GM18867 (cell line): ENCODE data around the gene MALT1.
"Not testable (repeated sequence)": the region's sequence is repeated elsewhere in the genome, so short reads cannot be mapped to it uniquely, and the experiment has no call there.

Source experiments
- ATAC-seq: cut with Tn5 transposase; IDR thresholded peaks from one replicate; pipeline ENCODE4 v1.9.1; 2021; ENCODE audit warnings: mild to moderate bottlenecking, moderate library complexity; ENCODE audit not compliant: unreplicated experiment

The MALT1 gene

GRCh38 chr18:58766946-58767345 is 95.7 kb downstream of the MALT1 start:
- ATAC-seq, result no peak

- ATAC-seq, result peak; percentile 90
Observed at GRCh38 chr18:58768293-58768974, 97.2 kb downstream of the MALT1 start.

GRCh38 chr18:58769321-58769720 is 98.1 kb downstream of the MALT1 start:
- no peak for ATAC-seq

- no peak for ATAC-seq
Observed at GRCh38 chr18:58770601-58771000, 99.3 kb downstream of the MALT1 start.

- no peak for ATAC-seq
Observed at GRCh38 chr18:58772161-58772560, 100.9 kb downstream of the MALT1 start.

- no peak for ATAC-seq
Observed at GRCh38 chr18:58776084-58776483, 104.8 kb downstream of the MALT1 start.

GRCh38 chr18:58776541-58776940 is 105.3 kb downstream of the MALT1 start:
- ATAC-seq, result not testable (repeated sequence)

- no peak for ATAC-seq
Observed at GRCh38 chr18:58777471-58777870, 106.2 kb downstream of the MALT1 start.

GRCh38 chr18:58779529-58779928 is 108.3 kb downstream of the MALT1 start:
- ATAC-seq, result no peak

GRCh38 chr18:58780045-58780444 is 108.8 kb downstream of the MALT1 start:
- no peak for ATAC-seq

- peak; percentile 79 for ATAC-seq
Observed at GRCh38 chr18:58781627-58782194, 110.4 kb downstream of the MALT1 start.

GRCh38 chr18:58784601-58785137 is 113.4 kb downstream of the MALT1 start:
- ATAC-seq, result no peak

GRCh38 chr18:58785171-58785805 is 114.0 kb downstream of the MALT1 start:
- no peak for ATAC-seq

- no peak for ATAC-seq
Observed at GRCh38 chr18:58785870-58786269, 114.6 kb downstream of the MALT1 start.

GRCh38 chr18:58787536-58788149 is 116.4 kb downstream of the MALT1 start:
- ATAC-seq, result no peak

GRCh38 chr18:58788470-58788869 is 117.2 kb downstream of the MALT1 start:
- no peak for ATAC-seq

GRCh38 chr18:58788971-58789875 is 118.0 kb downstream of the MALT1 start:
- ATAC-seq, result no peak

GRCh38 chr18:58789876-58790240 is 118.6 kb downstream of the MALT1 start:
- ATAC-seq, result no peak

- peak; percentile 91 for ATAC-seq
Observed at GRCh38 chr18:58792086-58792485, 120.8 kb downstream of the MALT1 start.

- no peak for ATAC-seq
Observed at GRCh38 chr18:58793361-58793760, 122.1 kb downstream of the MALT1 start.

- ATAC-seq, result no peak
Observed at GRCh38 chr18:58796220-58796619, 125.0 kb downstream of the MALT1 start.
